HG02970 (cell line): ENCODE results near the gene CERS6.

Experiments
- ATAC-seq: cut with Tn5 transposase; IDR thresholded peaks from one replicate; pipeline ENCODE4 v1.9.1; 2021; ENCODE audit warnings: mild to moderate bottlenecking, moderate library complexity, moderate number of reproducible peaks; ENCODE audit not compliant: unreplicated experiment, low FRiP score

CERS6 gene

DNA sequence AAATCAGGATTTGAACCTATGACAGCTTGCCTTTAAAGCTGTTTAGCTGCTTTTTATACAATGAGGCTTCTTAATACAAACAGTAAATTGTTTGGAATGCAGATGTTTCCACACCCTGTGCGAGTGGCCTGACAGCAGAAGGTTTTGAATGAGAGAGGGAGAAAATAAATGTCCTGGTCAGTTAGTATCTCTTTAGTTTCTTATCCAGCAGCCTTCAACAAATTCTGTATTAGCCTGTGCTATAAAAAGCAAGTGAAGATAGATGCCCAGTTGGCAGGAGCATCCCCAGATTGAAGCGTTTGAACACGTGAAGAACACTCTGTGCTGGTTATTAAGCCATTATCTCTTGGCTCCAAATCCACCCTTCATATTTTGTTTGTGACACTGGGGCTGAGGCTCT is 70.6 kb downstream of the CERS6 start:
- ATAC-seq: no peak

DNA sequence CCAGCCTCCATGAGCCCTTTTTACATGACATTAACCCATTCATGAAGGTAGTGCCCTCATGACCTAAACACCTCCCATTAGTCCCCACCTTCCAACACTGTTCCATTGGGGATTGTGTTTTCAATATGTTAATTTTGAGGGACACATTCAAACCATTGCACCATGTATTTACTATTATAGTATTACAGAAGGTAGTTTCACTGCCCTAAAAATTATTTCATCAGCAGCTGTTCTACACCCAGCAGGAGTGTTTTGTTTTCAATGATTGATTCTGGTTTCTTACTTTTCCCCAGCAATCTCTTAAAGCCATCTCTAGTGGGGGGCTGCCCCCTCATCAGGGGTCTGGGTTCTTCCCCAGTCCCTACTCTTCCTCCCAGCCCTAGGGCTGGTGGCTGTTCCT is 71.9 kb downstream of the CERS6 start:
- no peak for ATAC-seq

DNA sequence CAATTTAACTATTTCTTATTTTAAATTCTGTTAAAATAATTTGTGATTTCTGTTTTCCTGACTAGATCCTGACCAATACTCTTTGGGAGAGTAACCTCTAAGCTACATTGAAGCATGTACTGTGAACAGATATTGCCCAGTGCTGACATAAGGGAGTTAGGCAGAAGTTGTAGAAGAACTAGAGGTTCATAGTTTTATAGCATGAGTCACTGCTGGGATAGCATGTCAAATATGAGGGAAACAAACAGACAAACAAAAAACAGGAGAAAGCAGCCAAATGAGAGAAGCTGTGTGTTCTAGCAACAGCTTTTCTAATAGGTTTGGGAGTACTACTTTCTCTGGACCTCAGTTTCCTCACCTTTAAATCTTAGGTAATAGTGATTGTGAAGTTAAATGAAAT is 72.4 kb downstream of the CERS6 start:
- ATAC-seq: no peak

DNA sequence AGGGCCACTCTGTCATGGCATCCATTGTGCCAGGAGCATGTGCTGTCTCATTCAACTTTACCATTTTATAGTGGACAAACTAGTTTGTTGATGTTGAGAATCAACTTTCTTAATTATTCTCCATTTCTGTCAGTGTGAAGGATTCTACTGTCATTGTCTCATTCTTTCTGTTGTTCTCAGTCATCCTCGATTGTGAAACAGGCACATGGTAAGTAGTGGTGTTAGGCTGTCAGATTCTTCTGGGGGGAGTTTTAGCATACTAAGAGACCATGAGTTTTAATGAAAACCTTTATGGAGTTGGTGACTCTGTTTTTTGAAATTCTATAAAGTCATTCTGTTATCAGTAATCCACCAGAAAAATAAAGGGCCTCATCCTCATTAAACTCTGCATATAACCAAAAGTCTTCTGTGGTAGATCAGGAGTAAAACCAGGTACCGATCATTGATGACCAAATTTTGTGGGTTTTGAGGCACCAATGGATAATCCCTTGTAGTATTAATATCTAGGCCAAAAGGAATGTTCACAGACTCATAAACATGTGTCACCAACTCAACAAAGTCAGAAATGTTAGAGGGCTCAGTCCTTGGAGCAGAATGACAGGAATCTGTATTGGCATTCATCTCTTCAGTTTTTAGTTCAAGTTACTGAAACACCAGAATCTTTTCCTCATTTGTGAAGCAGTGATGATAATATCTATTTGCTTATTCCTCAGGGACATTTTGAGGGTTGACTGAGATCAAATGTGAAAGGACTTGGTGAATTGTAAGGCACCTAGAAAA is 73.2 kb downstream of the CERS6 start:
- ATAC-seq: no peak

DNA sequence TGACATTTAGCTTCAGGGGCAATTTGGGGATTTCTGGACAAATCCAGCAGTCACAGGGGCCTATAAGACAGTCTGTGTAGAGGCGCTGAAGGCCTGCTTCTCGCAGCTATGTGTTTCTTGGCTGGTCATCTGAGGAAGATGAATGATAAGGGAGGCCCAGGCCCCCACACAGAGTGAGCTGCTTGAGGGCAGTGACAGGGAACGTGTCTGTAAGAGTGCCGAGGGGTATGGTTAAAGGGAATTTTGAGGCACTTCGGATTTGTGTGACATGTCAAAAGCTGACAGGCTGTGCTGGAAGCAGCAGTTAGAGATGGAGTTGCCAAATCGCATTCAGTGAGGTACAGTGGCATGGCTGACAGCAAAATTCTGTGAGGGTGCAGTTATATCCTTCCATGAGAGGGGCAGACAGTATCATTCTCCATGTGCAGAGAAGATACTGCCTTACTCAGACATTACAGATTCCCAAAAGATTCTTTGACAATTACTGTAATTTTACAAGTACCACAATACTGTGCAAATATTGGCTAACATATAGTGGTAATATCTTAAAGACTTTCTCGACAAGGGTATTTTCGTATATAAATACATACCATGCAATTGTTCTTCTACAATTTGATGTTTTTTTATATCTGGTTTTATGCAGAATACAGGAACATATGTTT is 74.0 kb downstream of the CERS6 start:
- no peak for ATAC-seq

DNA sequence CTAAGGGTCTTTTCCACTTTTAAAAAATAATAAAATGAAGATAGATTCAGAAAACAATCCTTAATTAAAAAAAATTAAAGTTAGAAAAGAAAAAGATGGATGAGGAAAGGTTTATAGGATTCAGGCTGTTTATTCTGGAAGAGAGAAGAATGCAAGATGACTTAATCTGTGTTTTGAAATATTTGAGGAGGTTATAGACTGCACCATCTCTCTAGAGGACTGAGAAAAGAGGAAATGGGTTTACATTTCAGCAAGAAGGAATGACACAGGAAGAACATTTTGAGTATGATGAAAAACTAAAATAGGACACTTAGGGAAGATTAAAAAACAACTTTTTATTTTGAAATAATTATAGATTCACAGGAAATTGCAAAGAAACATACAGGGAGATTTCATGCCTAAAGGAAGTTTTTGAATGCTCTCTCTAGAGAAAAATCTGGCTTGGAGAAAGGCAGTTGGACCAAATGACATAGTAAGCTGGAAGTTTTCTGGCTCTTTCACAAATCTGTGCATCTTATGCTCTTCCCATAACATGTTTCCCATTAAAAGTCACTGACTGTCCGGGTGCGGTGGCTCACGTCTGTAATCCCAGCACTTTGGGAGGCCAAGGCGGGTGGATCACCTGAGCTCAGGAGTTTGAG is 75.0 kb downstream of the CERS6 start:
- ATAC-seq: no peak

DNA sequence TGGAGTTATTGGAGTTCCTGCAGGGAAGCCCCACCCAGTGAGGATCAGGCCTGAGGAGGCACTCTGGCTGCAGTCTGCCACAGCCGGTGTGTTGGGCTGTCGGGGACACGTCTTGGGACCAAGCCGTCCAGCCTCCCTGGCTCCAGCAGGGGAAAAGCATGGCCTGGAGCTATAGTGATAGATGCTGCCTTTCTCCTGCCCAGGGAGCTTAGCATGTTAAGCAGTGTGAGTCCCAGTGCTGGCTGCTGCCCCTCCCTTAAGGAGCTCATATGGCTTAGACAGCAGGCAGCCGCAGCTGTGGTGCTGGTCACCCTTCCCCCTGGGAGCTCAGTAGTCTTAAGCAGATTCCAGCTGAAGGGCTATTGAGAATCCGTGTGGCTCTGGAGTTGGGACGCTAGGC is 78.9 kb downstream of the CERS6 start:
- no peak for ATAC-seq

DNA sequence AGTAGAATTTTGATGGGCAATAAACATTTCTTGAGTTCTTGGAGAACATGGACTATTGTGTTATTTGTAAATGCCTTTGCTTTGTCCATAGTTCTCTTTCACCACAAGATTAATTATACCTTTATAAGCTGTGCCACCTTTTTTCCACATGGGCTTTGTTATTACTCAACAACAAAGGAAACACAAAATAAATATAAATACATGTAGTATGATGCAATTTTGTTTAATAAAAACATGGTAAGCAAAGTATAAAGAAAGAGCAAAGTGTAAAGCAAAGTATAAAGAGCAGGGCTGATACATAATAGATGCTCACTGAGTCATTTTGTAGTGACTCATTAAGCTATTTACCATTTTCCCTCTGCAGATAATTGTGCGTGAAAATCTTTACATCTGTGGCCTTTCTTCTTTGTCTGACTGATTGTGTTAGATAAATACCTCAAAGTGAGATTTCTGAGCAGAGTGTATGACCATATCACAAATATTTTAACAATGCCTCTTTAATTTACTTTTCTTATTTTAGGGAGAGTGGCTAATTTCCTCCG is 80.9 kb downstream of the CERS6 start:
- ATAC-seq: no peak

DNA sequence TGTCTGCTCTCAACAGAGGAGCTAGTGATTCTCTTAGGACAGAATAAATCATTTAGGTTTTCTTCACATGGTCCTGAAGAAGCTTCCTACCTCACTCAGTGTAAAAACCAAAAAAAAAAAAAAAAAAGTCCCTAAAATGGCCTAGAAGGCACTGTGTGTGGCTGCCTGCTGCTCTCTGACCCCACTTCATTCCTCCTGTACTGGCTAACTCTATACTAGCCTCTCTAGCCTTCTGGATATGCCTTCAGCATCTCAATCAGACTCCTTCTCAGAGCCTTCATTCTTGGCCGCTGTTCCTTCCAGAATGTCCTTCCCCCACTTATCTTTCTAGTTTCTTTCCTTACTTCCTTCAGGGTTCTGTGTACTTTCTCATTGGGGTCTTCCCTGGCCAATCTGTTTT is 82.1 kb downstream of the CERS6 start:
- ATAC-seq: no peak

DNA sequence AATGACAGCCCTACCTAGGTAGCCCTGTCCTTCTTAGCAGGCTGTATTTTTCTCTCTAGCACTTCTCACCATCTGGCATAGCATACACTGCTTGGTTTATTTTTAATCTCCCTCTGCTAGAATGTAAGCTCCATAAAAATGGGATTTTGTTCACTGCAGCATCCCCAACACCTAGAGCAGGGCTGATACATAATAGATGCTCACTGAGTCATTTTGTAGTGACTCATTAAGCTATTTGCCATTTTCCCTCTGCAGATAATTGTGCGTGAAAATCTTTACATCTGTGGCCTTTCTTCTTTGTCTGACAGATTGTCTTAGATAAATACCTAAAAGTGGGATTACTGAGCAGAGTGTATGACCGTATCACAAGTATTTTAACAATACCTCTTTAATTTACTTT is 82.5 kb downstream of the CERS6 start:
- ATAC-seq: no peak

DNA sequence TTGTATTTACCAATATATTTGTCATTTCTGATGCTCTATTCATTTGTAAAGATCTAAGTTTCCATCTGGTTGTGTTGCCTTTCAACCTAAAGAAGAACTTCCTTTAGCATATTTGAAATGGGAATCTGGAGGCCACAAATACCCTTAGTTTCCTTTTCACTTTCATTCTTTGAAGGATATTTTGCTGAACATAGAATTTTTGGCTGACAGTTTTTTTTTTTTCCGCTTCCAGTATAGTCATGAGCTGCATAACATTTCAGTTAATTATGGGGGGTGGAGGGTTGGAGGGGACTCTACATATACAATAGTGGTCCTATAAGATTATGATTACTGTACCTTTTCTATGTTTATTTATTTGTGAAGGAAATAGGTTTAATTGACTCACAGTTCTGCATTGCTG is 83.9 kb downstream of the CERS6 start:
- ATAC-seq: no peak

DNA sequence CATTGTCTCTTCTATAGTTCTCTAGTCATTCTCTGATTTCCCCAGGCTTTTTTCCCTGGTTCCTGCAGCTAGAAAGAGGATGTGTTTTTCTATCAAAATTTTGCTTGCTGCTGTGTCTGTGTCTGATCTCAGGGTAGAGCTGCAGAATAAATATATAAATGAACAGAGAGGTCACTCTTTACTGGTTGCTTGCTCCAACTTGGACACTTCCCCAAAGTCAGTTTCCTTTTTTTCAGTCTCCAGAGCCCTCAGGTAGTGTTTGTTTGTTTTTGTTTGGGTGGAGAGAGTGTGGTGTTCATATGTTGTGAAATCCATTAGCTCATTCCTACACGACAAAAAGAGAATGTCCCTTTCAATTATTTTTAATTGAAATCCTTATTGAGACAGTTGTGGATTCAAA is 85.8 kb downstream of the CERS6 start:
- no peak for ATAC-seq

DNA sequence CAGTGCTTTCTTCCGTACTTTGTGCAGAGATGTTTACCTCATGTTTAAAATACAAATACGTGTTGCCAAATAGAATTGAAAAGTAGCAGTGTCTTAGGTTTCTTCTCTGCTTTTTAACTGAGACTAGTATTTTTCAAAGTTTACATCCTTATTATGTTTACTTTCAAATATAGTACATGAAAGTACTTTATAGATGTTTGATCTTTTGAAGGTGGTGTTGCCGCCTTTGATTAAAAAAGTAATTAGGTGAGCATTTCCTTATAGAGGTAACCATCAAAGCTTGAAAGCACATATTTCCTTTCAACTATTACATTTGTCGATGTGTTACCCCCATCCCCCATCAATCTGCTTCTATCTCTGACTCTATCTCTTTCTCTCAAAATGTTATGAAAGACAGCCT is 87.0 kb downstream of the CERS6 start:
- ATAC-seq: no peak

DNA sequence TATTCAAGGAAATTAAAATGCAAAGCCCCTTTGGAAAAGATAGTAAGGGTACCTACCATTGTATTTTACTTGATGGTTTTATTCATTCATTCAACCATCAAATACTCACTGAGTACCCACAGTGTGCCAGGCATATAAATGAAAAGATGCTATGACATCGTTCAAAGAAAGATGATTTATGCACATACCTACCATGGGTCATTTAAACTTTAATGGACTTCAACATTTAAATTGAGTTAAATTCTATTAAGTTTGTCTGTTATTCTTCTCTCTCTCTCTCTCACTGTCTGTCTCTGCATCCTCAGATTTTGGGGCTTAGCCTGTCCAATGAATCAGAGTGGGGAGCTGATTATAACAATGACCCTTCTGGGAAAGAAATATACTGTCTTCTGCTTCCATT is 87.9 kb downstream of the CERS6 start:
- ATAC-seq: no peak

DNA sequence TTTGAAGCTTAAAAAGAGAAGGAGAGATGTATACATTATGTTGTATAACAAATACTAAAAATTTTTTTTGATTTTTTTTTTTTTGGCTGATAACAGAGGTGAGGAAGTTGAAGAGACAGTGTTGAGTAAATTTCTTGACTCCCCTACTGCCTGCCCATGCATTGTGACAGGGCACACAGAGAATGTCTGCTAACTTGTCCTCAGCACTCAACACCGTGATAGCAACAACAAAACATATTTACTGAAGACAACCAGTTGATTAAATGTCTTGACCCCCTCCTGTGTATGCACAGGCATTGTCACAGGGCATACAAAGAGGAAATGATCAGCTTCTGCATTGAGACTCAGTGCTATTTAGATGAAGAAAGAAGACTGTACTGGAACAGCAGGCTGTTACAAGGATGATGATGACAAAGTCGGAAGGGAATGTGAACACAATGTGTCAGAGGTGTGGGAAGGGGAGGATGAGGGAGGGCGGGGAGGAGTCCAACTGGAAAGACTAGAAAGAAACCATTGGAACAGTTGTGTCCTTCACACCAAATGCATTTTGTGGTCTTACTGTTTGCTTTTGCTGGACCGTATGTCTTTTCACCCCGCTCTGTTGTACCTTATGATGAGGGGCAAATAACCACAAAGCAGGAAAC is 89.5 kb downstream of the CERS6 start:
- ATAC-seq: no peak

DNA sequence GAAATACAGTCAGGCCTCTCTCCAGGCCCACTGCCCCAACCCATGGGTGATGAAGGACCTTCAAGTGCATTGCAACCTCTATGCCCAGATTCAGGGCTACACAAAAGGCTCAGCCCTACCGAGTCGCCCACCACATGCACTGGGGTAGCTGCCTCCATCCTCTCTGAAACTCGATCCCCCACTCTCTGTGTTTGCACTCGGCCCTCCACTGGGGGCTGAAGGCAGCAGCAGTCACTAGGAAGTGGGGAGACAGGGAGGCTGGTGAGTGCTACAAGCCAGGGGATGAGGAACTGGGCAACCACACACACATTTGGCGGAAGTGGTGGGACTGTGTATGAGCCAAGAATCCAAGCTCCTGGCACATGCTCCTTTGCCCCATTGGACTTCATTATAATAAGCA is 94.6 kb downstream of the CERS6 start:
- ATAC-seq: no peak

DNA sequence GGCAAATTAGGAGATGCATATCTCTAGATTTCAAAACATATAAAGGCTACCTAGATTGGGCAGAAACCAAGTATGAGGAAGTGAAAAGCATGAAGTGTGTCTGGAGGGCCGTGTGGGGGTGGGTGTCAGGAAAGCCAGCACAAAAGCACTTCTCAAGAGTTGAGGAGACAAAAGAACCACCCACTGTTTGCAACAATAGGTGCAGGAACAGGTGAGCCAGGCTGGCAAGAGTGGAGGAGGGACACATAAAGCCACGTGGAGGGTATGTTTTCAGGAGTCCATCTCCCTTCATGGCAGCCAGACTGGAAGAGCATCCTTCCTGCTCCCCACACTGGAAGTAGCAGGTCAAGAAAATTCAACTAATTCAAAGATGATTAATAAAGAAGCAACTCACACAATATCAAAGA is 96.4 kb downstream of the CERS6 start:
- no peak for ATAC-seq

DNA sequence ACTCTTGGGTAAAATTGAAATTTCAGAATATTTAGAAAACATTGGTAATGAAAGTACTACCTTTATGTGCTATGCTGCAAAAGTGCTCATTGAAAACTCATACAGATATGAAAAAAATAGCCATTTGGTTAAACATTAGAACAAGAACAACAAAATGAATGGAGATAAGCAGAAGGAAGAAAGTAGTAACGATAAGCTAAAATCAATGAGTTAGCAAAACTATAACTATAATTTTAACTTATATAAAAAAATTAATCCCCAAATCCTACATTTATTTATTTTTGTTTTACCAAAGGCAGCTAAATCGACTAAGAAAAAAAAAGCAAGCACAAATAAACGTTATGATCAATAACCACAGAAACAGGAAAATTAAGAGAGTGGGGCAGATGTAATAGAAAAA is 99.2 kb downstream of the CERS6 start:
- no peak for ATAC-seq

DNA sequence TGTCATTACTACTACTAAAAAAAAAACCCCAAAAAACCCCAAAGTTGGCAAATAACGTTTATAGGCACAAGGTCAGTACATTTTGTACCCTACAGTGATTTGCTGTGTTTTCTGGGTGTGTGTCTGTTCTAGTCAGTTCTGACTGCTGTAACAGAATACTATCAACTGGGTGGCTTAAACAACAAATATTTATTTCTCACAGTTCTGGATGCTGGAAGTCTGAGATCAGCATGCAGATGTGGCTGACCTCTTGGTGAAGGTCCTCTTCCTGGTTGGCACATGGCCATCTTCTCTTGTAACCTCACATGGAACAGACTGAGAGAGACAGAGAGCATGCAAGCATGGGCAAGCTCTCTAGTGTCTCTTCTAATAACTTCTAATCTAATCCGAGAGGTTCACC is 103.1 kb downstream of the CERS6 start:
- no peak for ATAC-seq

DNA sequence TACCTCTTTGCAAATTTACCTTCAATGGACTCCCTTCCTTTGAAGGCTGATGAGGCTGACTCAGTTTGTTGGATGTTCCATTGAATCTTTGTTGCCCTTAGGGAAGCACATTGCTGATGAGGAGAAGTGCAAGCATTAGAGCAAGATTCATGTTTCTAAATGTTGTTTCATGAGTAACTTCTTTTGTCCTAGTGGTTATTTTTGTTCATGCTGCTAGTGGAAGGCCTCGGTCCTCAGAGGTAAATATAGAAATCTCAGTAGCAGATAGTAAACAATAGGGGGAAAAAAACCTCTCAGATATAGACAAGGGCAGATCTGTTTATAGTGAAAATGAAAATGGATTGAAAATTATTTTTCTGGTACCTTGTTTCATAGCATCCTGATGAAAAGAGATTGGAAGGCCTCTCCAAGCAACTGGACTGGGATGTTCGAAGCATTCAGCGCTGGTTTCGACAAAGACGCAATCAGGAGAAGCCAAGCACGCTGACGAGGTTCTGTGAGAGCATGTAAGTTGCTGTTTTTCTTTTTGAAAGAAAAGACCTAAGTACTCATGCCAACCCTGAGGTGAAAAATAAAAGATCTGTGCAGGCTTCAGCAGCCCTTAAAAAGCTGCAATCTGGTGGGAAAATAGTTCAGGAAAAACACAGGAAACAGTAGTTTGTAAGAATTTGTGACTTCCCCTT is 104.9 kb downstream of the CERS6 start:
- ATAC-seq: no peak

DNA sequence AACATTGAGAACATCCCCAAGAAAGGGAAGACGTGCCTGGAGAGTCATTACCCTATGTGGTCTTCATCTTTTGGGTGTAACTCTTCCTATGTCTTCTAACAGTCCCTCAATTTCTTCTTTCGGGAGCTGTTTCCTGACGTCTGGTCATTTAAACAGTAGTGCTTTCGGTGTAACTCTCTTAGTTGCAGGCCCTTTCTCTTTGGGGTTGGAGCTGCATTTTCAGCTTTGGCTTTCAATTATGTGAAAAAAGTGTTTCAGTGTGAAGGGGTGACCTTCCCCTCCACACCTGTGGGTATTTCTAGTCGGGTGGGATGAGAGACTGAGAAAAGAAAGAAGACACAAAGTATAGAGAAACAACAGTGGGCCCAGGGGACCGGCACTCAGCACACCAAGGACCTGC is 105.9 kb downstream of the CERS6 start:
- ATAC-seq: no peak
